ENCODE results near the gene PCED1B.

The PCED1B gene

DNA sequence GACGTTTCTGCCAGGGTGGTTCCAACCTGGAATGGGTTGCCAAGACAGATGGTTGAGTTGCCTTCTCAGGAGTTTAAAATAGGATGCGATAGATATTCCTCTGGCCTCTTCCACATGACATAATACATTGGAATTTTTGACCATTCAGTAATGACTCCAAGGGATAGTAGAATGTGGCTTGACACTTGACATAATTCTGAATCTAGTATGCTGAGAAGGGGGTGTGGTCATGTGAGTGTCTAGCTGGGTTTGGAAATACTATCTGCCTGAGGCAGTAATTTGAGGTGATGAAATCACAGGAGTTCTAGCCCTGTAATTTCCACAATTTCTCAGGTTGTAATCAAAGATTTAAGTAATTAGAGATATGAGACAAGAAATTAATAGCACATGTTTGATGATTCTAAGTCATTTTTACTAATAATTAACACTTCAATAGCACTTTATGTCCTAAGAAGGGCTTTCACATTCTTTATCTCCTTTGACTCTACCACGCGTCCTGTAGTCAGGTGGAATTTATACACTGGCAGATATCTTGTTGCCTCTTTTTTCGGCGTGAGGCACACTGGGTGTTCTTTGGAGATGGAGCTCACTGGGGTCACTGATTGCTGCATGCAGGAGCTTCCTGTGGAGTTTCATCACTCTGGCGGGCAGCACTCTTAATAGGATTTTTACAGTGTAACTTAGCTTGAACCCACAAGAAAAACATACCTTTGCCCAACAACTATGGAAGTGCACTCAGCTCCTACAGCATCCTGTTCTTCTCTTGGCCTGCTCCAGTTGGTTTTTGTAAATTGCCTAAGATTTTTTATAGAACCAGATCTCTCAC, 3.6 kb downstream of the PCED1B start:
- Histone ChIP-seq H3K9me3 (no peaks in the 10 kb centered on the region), H3K4me1 (no peaks in the 10 kb centered on the region), H3K4me3 (ENCODE audit: low read depth, low read length) (no peak overlapping the region), H3K27me3 (peaks cover 38% of the 10 kb centered on the region), H3K36me3 (no peaks in the 10 kb centered on the region)
- TF ChIP-seq, protein P1, sequence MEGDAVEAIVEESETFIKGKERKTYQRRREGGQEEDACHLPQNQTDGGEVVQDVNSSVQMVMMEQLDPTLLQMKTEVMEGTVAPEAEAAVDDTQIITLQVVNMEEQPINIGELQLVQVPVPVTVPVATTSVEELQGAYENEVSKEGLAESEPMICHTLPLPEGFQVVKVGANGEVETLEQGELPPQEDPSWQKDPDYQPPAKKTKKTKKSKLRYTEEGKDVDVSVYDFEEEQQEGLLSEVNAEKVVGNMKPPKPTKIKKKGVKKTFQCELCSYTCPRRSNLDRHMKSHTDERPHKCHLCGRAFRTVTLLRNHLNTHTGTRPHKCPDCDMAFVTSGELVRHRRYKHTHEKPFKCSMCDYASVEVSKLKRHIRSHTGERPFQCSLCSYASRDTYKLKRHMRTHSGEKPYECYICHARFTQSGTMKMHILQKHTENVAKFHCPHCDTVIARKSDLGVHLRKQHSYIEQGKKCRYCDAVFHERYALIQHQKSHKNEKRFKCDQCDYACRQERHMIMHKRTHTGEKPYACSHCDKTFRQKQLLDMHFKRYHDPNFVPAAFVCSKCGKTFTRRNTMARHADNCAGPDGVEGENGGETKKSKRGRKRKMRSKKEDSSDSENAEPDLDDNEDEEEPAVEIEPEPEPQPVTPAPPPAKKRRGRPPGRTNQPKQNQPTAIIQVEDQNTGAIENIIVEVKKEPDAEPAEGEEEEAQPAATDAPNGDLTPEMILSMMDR (IDR thresholded peaks at IDR 0.05; ENCODE audit: low read depth, low read length), result no peak
- DNase-seq, result no peak

DNA sequence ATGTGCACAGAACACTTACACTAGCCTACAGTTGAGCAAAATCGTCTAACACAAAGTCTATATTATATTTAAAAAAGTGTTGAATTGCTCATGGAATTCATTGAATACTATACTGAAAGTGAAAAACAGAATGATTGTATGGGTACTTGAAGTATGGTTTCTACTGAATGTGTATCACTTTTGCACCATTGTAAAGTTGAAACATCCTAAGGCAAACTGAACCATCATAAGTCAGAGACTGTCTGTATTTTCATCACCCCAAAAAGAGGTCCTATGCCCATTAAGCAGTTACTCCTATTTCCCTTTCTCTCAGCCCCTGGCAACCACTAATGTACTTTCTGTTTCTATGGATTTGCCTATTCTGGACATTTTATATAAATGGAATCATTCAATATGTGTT, 4.8 kb downstream of the PCED1B start:
- no peaks in the 10 kb centered on the region for H3K36me3 ChIP-seq
- no peaks in the 10 kb centered on the region for H3K9me3 ChIP-seq
- peaks cover 27% of the 10 kb centered on the region for H3K27me3 ChIP-seq
- H3K4me3 ChIP-seq (ENCODE audit: low read depth, low read length), result no peak overlapping the region
- DNase-seq, result no peak
- H3K4me1 ChIP-seq, result no peaks in the 10 kb centered on the region
- TF ChIP-seq, protein P1 (IDR thresholded peaks at IDR 0.05; ENCODE audit: low read depth, low read length), result no peak

DNA sequence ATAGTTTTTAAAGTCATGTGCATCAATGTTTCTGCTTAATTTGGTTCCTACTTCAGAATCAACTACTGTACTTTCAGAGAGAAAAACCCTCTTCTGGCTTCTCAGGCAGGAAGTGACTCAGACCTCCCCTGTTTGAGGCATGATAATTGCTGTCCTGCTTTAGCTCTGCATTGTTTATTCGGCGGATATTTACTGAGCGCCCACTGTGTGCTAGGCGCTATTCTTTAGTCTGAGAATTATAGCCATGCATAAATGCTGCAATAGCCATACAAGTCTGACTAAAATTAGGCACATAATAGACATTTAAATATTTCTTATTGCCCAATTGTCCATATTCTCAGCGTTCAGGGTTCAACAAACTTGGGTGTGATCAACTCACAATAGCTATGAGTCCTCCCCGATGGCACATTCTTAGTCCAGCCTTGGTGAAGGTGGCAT, 6.4 kb downstream of the PCED1B start:
- H3K27me3 ChIP-seq, result peaks cover 10% of the 10 kb centered on the region
- TF ChIP-seq, protein P1 (IDR thresholded peaks at IDR 0.05; ENCODE audit: low read depth, low read length), result no peak
- no peaks in the 10 kb centered on the region for H3K4me1 ChIP-seq
- H3K4me3 ChIP-seq (ENCODE audit: low read depth, low read length), result no peak overlapping the region
- no peak for DNase-seq
- H3K36me3 ChIP-seq, result no peaks in the 10 kb centered on the region
- H3K9me3 ChIP-seq, result no peaks in the 10 kb centered on the region

DNA sequence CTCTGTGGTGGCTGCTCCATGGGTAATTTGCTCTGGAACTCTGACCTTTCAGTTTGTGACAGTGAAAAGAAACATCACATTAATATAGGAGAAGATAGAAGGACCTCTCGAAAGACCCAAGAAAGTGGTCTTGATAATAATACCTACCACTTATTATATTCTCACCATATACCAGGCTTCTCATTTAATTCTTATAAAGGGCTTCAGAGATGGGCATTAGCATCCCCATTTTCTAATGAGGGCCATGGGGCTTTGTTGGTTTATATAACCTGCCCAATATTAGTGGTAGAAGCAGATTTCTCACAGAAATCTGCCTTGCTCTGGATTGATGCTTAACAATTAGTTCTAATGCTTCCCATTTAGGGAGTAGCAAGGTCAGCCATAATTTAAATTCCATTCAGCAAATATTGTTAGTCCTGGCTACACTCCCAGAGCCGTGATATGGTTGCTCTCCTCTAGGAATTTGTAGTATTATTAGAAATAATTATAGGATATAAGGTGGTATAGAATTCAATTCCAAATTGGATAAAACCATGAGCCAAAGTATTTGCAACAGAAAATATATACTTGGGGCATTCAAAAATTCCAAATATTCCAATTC, 7.8 kb downstream of the PCED1B start:
- no peaks in the 10 kb centered on the region for H3K9me3 ChIP-seq
- DNase-seq, result no peak
- H3K4me1 ChIP-seq, result no peaks in the 10 kb centered on the region
- H3K36me3 ChIP-seq, result no peaks in the 10 kb centered on the region
- H3K27me3 ChIP-seq, result peaks cover 1% of the 10 kb centered on the region; the same call in 1 of the 2 replicates
- no peak overlapping the region for H3K4me3 ChIP-seq (ENCODE audit: low read depth, low read length)
- TF ChIP-seq, protein P1 (IDR thresholded peaks at IDR 0.05; ENCODE audit: low read depth, low read length), result no peak

DNA sequence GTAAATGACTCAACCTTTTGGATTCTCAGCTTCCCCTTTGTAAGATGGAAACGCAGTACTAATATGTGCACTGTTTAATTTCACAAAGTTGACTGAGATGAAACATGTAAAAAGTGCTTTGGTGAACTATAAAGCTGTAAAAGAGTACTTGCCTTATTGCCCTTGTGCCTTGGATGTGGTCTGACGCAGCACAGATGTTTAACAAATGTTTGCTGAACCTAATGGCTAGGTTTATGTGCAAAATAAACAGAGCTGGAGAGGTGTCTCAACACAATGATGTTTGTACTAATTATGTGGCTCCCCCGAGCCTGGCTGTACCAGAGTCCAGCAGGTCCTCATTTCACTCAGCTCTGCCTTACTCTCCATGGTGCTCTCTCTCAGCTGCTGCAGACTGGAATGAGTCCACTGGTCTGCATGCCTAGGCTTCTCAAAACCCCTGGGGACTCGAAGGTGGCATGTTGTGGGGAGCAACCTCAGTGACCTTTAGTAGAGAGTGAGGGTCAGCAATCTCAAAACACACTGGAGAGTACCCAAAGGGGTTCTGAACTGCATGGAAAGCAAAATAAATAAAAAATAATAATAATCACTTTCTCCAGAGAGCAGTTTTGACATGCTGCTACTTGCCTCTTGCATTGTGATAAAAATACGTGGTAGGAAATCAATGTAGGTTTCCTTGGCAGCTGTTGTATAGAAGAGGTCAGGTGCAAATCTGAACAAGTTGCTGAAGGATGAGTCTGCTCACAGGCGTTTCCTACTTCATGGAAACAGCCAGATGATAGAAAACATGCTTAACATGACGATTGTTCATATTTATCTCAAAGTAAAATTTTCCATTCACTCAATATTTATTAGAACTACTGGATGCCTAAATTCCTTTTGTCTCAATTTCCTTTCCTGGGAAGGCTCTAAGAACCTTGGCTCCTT, 8.9 kb downstream of the PCED1B start:
- TF ChIP-seq, protein P1 (IDR thresholded peaks at IDR 0.05; ENCODE audit: low read depth, low read length), result no peak

More for the DNA sequence above, 8.9 kb downstream of the PCED1B start:
- Histone ChIP-seq H3K4me3 (ENCODE audit: low read depth, low read length) (no peak overlapping the region), H3K36me3 (no peaks in the 10 kb centered on the region), H3K27me3 (no peaks in the 10 kb centered on the region; the same call in 1 of the 2 replicates), H3K4me1 (no peaks in the 10 kb centered on the region), H3K9me3 (no peaks in the 10 kb centered on the region)
- no peak for DNase-seq
